VCaP (cell line): ENCODE data around the gene EMX1.

Experiments
- H3K27ac ChIP-seq: fragments of 450-650 bp; 2 replicates; pipeline ENCODE4 v1.5.1; 2017
- TF ChIP-seq, protein P1 (sequence below): fragments of 450-650 bp; conservative IDR thresholded peaks from 2 replicates; pipeline ENCODE4 v1.5.1; 2017; ENCODE audit warnings: mild to moderate bottlenecking, moderate library complexity

Gene EMX1

GRCh38 chr2:72952961-72953360 is 35.6 kb downstream of the EMX1 start:
- TF ChIP-seq, protein P1, sequence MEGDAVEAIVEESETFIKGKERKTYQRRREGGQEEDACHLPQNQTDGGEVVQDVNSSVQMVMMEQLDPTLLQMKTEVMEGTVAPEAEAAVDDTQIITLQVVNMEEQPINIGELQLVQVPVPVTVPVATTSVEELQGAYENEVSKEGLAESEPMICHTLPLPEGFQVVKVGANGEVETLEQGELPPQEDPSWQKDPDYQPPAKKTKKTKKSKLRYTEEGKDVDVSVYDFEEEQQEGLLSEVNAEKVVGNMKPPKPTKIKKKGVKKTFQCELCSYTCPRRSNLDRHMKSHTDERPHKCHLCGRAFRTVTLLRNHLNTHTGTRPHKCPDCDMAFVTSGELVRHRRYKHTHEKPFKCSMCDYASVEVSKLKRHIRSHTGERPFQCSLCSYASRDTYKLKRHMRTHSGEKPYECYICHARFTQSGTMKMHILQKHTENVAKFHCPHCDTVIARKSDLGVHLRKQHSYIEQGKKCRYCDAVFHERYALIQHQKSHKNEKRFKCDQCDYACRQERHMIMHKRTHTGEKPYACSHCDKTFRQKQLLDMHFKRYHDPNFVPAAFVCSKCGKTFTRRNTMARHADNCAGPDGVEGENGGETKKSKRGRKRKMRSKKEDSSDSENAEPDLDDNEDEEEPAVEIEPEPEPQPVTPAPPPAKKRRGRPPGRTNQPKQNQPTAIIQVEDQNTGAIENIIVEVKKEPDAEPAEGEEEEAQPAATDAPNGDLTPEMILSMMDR, result no peak
- H3K27ac ChIP-seq, result no peak overlapping the region

DNA sequence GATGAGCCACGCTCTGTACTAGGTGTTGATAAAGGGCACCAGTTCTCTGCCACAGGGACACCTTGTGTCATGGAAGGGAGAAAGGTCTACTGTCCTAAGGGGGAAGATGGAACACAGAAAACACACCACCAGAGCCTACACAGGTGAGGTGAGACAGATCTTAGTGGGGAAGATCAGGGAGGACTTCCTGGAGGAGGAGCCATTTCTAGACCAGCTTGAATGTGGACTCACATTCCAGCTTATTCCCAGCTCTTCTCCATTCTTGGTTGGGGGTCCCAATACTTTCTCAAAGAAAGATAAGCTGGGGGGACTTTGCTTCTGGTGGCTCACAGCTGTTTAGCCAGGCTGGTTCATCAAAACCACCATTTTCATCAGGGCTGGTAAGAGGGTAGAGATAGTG is 36.2 kb downstream of the EMX1 start:
- H3K27ac ChIP-seq, result no peak overlapping the region
- TF ChIP-seq, protein P1, result no peak

GRCh38 chr2:72953976-72954375 is 36.7 kb downstream of the EMX1 start:
- TF ChIP-seq, protein P1, result no peak
- H3K27ac ChIP-seq, result no peak overlapping the region

- H3K27ac ChIP-seq, result no peak overlapping the region
- TF ChIP-seq, protein P1, result no peak
Observed at GRCh38 chr2:72954376-72955227, 37.3 kb downstream of the EMX1 start.

DNA sequence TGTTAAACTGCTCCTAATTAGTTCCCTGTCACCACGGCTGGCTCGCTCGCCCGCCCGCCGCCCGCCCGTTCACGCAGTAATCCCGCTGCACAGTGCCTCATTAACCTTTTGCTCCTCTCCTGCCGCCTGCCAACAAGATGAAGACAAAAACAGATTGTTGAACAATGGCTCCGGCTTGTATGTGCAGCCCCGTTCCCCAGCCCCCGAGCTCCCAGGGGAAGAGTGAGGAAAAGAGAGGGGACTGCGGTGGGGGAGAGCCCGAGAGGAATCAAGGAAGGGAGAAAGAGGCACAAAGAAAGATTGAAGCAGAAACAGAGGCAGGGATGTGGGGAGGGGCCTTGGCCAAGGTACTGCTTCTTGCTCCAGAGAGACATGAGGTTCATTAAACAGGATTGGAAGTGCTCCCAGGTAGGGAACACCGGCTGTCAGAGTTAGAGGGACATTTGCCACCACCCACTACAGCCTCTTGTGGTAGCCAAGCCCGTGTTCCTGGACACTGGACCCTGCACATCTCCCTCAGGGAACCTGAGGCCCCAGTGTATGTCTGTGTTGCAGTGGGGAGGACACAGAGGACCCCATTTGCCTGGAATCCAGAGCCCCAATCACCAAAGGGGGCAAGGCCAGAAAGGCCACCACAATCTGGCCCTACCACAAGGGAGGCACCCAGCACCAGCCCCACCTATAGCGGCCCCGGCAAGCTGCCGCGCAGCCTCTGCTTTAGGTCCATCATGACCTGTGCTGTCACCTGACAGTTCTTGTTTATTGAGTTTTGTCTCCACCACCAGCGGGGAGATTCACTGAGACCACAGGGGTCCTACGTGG is 38.1 kb downstream of the EMX1 start:
- H3K27ac ChIP-seq, result no peak overlapping the region
- TF ChIP-seq, protein P1, result no peak

DNA sequence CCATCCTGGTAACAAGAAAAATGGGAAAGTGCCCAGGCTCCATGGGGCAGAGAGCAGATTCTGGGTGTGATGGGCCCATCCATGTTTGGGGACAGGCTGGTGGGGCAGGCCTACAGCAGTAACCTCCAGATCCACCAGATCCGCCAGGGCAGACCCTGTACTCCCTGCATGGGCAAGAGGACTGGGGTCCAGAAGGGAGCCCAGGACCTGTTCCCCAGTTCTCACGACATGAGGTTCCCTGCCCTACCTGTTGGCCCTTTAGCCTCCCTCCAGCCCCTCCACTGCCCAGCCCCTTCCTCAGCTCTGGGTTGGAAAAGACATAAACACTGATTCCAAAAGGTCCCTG is 38.7 kb downstream of the EMX1 start:
- TF ChIP-seq, protein P1, result no peak

DNA sequence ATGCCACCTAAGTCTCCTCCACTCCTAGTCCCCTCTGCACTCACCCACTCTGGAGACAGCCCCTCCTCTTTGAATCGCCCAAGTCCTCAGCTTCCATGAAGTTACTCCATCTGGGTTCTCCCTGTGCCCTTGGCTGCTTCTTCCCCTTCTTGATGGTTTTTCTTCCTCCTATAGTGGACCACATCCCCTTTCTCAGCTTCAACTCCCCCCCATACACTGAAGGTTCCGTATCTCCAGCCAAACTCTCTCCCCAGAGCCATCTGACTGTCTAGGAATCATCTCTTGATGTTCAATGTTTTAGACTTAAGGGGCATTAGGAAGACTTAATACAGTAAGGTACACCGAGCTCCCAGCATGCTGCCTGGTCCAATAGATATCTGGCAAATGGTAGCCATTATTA is 39.6 kb downstream of the EMX1 start:
- TF ChIP-seq, protein P1, result no peak
- no peak overlapping the region for H3K27ac ChIP-seq

More for the DNA sequence above, 38.7 kb downstream of the EMX1 start:
- H3K27ac ChIP-seq, result no peak overlapping the region
